HG02870 (cell line): ENCODE data around the gene SCLT1.

Experiments
- ATAC-seq: cut with Tn5 transposase; IDR thresholded peaks from one replicate; pipeline ENCODE4 v1.9.1; 2021; ENCODE audit warnings: mild to moderate bottlenecking, moderate library complexity; ENCODE audit not compliant: unreplicated experiment

Gene SCLT1

DNA sequence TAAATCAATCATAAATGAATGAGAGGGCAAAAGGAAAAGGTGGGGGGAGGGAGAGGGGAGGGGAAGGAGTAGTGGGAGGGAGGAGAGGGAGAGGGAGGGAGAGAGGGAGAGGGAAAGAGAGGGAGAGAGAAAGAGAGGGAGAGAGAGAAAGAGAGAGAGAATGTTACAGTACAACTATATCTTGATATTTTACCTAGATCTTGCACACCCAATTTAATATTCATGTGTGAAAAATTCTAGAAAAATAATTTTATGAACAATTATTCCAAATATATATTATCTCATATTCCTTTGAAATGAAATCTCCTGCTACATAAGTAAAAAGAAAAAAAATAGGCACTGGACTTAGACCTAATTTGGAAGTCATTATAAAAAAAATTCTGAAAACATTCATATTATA lies 120.0 kb downstream of the SCLT1 start:
- no peak for ATAC-seq

- no peak for ATAC-seq
Observed at GRCh38 chr4:128961405-128961804, 131.9 kb downstream of the SCLT1 start.

- no peak for ATAC-seq
Observed at GRCh38 chr4:128958194-128958593, 135.1 kb downstream of the SCLT1 start.

GRCh38 chr4:128957459-128957858 lies 135.9 kb downstream of the SCLT1 start:
- no peak for ATAC-seq

DNA sequence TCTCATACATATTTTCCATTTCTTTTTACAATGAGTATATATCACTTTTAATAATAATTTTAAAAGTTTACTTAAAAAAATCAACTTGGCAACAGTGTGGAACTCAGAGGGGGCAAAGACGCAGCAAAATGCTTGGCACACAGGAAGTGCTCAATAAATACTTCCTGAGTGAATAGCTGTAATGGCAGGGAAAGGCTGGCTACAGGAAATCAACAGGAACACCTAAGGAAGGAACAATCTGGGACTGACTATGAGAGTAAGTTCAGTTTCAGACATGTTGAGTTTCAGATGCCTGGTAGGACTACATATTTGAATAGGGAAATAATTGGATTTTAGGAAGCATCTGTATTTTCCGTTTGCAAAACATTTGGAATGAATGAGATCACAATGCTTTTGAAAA lies 137.6 kb downstream of the SCLT1 start:
- ATAC-seq: no peak

GRCh38 chr4:128954941-128955340 lies 138.4 kb downstream of the SCLT1 start:
- no peak for ATAC-seq

- ATAC-seq: no peak
Observed at GRCh38 chr4:128951316-128951715, 142.0 kb downstream of the SCLT1 start.

DNA sequence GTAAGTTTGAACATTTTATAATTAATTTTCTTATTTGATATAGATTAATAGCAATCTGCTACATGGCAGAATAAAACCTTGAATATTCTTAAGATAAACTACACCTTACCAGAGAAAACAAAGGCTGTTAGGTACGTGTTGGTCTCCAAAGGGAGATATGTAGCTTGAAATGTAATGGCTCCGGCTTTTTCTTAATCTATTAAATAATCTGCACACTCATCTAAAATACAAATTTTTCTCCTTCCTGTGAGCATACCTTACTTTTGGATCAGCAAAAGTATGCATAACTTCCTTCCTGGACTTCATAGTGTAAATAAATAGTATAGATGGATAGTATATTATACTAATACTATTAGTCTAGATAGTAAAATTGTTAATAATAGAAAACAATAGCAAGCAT lies 142.5 kb downstream of the SCLT1 start:
- ATAC-seq: no peak

DNA sequence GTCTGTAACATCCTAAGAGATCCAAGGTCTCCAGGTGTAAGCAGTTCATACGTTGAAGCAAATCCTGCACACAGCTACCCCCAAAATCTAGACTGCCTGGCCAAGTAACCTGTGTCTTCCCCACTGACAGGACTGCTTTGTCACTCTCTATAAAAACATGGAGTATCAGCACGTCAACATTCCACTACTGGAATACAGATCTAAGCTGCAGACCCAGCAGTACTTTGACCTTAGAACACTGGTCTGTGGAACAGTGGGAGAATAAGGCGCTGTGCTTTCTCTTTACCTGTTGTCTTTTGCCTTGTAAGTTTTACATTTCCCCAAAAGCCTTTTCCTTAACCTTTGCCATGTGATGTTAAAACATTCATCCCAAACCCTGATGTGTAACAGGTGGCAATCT lies 146.4 kb downstream of the SCLT1 start:
- ATAC-seq: no peak

GRCh38 chr4:128942607-128943006 lies 150.7 kb downstream of the SCLT1 start:
- ATAC-seq: no peak

- ATAC-seq: no peak
Observed at GRCh38 chr4:128940971-128941370, 152.4 kb downstream of the SCLT1 start.

DNA sequence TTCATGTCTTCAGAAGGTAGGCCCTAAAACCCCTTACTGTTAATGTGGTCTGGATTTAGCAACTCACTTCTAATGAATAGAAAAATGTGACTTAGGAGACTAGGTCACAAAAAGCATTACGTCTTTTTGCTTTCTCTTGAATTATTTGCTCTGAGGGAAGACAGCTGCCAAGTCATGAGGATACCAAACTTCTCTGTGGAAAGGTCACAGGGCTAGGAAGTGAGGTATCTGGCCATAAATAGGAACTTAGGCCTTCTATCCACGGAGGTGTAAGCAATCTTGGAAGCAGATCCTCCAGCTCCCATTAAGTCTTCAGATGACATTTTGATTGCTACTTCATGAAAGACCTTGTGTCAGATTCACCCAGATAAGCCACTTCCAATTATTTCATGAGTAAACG lies 163.3 kb downstream of the SCLT1 start:
- no peak for ATAC-seq

DNA sequence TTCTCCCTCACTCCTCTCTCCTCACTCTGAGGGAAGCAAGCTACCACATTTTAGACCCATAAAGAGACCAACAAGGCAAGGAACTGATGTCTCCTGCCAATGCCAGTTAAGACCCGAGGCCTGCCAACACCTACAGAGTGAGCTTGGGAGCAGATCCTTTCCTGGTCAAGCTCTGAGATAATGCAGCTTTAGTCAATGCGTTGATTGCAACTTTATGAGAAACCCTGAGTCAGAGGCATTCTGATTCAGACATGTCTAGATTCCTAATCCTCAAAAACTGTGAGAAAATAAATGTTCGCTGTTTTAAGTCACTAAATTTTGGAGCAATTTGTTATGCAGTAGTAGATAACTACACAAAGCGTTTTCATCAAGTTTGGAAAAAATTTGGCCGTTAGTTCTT lies 168.4 kb downstream of the SCLT1 start:
- no peak for ATAC-seq

DNA sequence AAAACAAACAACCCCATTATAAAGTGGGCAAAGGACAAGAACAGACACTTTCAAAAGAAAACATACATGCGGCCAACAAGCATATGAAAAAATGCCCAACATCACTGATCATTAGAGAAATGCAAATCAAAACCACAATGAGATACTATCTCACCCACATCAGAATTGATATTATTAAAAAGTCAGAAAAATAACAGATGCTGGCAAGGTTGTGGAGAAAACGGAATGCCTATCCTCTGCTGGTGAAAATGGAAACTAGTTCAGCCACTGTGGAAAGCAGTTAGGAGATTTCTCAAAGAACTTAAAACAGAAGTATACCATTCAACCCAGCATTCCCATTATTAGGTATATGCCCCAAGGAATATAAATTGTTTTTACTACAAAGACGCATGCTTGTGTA lies 171.4 kb downstream of the SCLT1 start:
- ATAC-seq: no peak

GRCh38 chr4:128917781-128918180 lies 175.6 kb downstream of the SCLT1 start:
- ATAC-seq: peak; percentile 78

- ATAC-seq: peak; percentile 76
Observed at GRCh38 chr4:128916832-128917231, 176.5 kb downstream of the SCLT1 start.

DNA sequence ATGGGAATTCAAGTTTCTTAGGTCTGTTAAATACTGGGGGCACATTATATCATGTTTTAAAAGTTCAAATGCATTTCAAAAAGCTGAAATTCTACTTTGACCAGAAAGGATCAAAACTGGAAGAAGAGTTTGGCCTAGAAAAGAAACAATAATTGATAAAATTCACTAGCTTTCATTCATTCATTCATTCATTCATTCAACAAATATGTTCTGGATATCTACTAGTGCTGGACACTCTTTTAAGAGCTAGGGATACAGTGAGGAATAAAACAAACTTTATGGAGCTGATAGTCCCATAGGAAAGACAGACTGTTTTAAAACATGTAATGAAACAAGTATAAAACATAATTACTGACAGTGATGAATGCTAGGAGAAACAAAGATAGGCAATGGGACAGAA lies 177.8 kb downstream of the SCLT1 start:
- ATAC-seq: no peak

GRCh38 chr4:128913228-128913627 lies 180.1 kb downstream of the SCLT1 start:
- peak; percentile 17 for ATAC-seq

- no peak for ATAC-seq
Observed at GRCh38 chr4:128908735-128909134, 184.6 kb downstream of the SCLT1 start.

- no peak for ATAC-seq
Observed at GRCh38 chr4:128907981-128908380, 185.4 kb downstream of the SCLT1 start.

- ATAC-seq: peak; percentile 80
Observed at GRCh38 chr4:128906581-128906980, 186.8 kb downstream of the SCLT1 start.

- ATAC-seq: no peak
Observed at GRCh38 chr4:128904821-128905220, 188.5 kb downstream of the SCLT1 start.

DNA sequence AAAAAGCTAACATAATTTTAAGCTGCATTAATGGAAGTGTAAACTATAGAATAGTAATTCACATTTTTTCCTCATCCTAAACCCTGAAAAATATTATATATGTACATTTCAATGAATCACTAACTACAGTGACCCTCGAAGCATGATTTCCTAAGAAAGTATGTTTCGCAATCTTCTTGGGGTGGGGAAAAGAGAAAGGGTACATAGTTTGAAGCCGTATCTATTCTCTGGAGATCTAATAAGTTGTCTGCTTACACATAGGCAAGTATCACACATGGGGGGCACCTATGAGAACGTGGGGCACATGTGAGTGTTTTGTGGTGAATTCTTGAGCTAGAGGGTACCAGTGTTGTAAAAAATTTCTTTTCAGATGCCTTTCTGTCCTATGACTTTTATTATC lies 212.7 kb downstream of the SCLT1 start:
- ATAC-seq: no peak

DNA sequence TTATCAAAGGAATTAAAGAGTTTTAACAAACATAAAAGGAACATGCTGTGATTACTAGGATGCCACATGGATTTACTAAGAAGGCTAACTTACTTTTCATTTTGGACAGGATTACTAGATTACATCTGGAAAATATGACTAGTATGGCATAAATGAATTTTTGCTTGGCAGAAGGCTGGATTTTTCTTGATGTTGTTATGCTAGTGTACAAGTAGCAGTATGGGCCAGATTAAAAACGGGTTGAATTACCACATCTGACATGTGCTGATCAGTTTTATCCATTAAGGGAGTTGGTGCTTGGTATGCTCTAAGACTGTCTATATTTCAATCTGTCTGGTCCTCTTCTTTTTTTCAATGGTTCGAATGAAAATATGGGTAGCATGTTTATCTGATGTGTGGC lies 213.4 kb downstream of the SCLT1 start:
- no peak for ATAC-seq
